HepG2 (cell line): ENCODE data around the gene HCFC1R1. TPM values are rescaled to one million over a fixed set of nuclear protein-coding genes. Genes with fewer than 3 reads are reported as not detected.

Experiments used
- ATAC-seq: fragments of 200-7000 bp; cut with Tn5 transposase; 3 replicates; pipeline ENCODE4 v1.9.1; 2020; ENCODE audit warnings: mild to moderate bottlenecking, moderate library complexity
- BruUV-seq: library from RNA; stranded (reverse); fragments of 400-500 nt; replicated peaks from 2 replicates; lab custom pipeline; 2021; lab: Mats Ljungman, UMichigan
- CTCF ChIA-PET: fragments of 300-600 bp; formaldehyde crosslinking; extraction: SDS; loops from one replicate; lab custom pipeline; 2021; ENCODE audit warnings: low total read pairs, inconsistent platforms, low intra/inter-chr PET ratio; lab: Yijun Ruan, JAX
- POLR2A ChIA-PET: fragments of 350-600 bp; sonication (Branson Sonifier 250); formaldehyde crosslinking; loops from one replicate; lab custom pipeline; 2020; ENCODE audit warnings: antibody characterized with exemption, inconsistent platforms; lab: Yijun Ruan, JAX
- DNase-seq: peaks from one replicate; pipeline ENCODE4 v3.0.0-alpha.2; 2015; ENCODE audit warnings: low spot score
- FAIRE-seq: peaks from 3 replicates; lab custom pipeline; 2011; peaks lifted over from hg19 to GRCh38; lab: Jason Lieb, UNC
- H2AFZ ChIP-seq: one replicate; pipeline ENCODE4 v1.6.1; 2011; ENCODE audit warnings: low read length, inconsistent platforms
- H3K27ac ChIP-seq: fragments of 300-600 bp; 3 replicates; pipeline ENCODE4 v1.8.0; 2011; ENCODE audit warnings: mixed run types, mild to moderate bottlenecking, mixed read lengths, low read length, inconsistent platforms; ENCODE audit not compliant: insufficient read depth; ENCODE audit errors: extremely low read length
- H3K27me3 ChIP-seq, 2 experiments: fragments of 200-600 bp in 1 of 2; 2 replicates in 1 of 2; 3 replicates in 1 of 2; pipeline versions ENCODE4 v1.6.0 to v1.8.0; 2011; ENCODE audit warnings: low read length in 2 of 2, mild to moderate bottlenecking in 2 of 2, moderate library complexity in 2 of 2, inconsistent platforms in 1 of 2; ENCODE audit not compliant: insufficient read depth in 2 of 2, control insufficient read depth in 1 of 2
- H3K36me3 ChIP-seq, 2 experiments: fragments of 200-600 bp in 1 of 2; replicated peaks in 1 of 2; 2 replicates in 1 of 2; 3 replicates in 1 of 2; pipeline versions ENCODE4 v1.5.1 to v1.8.0; 2011; ENCODE audit warnings: low read length in 2 of 2, inconsistent platforms in 1 of 2; ENCODE audit not compliant: insufficient read depth in 2 of 2, control insufficient read depth in 1 of 2
- H3K4me1 ChIP-seq: 2 replicates; pipeline ENCODE4 v1.5.1; 2012; ENCODE audit warnings: low read length, inconsistent platforms; ENCODE audit not compliant: insufficient read depth
- H3K4me2 ChIP-seq: 2 replicates; pipeline ENCODE4 v1.6.0; 2011; ENCODE audit warnings: low read depth, low read length, inconsistent platforms
- H3K4me3 ChIP-seq, 3 experiments: fragments of 200-600 bp in 1 of 3; sonication (generic), shearing (Covaris generic) in 1 of 3; replicated peaks in 1 of 3; 2 replicates each; pipeline ENCODE4 v1.5.1; 2011 to 2016; ENCODE audit warnings: low read length in 3 of 3, inconsistent platforms in 2 of 3, low read depth in 2 of 3, mild to moderate bottlenecking in 2 of 3, control low read depth in 1 of 3, mixed read lengths in 1 of 3; ENCODE audit not compliant: insufficient read depth in 1 of 3
- H3K79me2 ChIP-seq: one replicate; pipeline ENCODE4 v1.6.1; 2011; ENCODE audit warnings: low read length, inconsistent platforms; ENCODE audit not compliant: insufficient read depth
- H3K9ac ChIP-seq: 2 replicates; pipeline ENCODE4 v1.6.0; 2011; ENCODE audit warnings: mild to moderate bottlenecking, low read depth, low read length, inconsistent platforms; ENCODE audit not compliant: insufficient read depth
- H3K9me3 ChIP-seq: 2 replicates; pipeline ENCODE4 v1.5.1; 2012; ENCODE audit warnings: mild to moderate bottlenecking, low read length
- H4K20me1 ChIP-seq: 2 replicates; pipeline ENCODE4 v1.6.0; 2011; ENCODE audit warnings: inconsistent platforms, mild to moderate bottlenecking, low read length, moderate library complexity; ENCODE audit not compliant: insufficient read depth
- AHR ChIP-seq: IDR thresholded peaks from 2 replicates; pipeline ENCODE4 v1.6.1; 2018; ENCODE audit warnings: missing genetic modification reagents, missing compliant biosample characterization
- ATF3 ChIP-seq: sonication (generic); formaldehyde crosslinking; IDR thresholded peaks from 2 replicates; pipeline ENCODE4 v1.4.0; 2020; ENCODE audit warnings: missing genetic modification reagents
- DNMT3B ChIP-seq: conservative IDR thresholded peaks from 2 replicates; pipeline ENCODE4 v1.6.1; 2016; ENCODE audit warnings: missing biosample characterization, control low read depth
- ETV5 ChIP-seq: IDR thresholded peaks from 2 replicates; pipeline ENCODE4 v1.6.1; 2018; ENCODE audit warnings: missing biosample characterization, missing genetic modification reagents, inconsistent platforms, borderline replicate concordance
- HNF1B ChIP-seq: sonication (generic); formaldehyde crosslinking; IDR thresholded peaks from 2 replicates; pipeline ENCODE4 v1.5.1; 2020; ENCODE audit warnings: mild to moderate bottlenecking, moderate library complexity, missing genetic modification reagents
- HNRNPL ChIP-seq: fragments of 200-400 bp; formaldehyde crosslinking; IDR thresholded peaks from 2 replicates; pipeline ENCODE4 v1.6.1; 2017; ENCODE audit warnings: mild to moderate bottlenecking, low read depth, low read length
- RAD21 ChIP-seq: fragments of 450-650 bp; formaldehyde crosslinking; IDR thresholded peaks from 2 replicates; pipeline ENCODE4 v1.5.0; 2020; ENCODE audit warnings: mild to moderate bottlenecking
- SAP130 ChIP-seq: IDR thresholded peaks from 2 replicates; pipeline ENCODE4 v1.6.1; 2016; ENCODE audit warnings: low read depth
- SP1 ChIP-seq, 2 experiments: fragments of 450-650 bp in 1 of 2; sonication (generic) in 1 of 2; formaldehyde crosslinking in 1 of 2; IDR thresholded peaks; 2 replicates each; pipeline versions ENCODE4 v1.4.0 to v1.6.1; 2016 to 2020; ENCODE audit warnings: missing genetic modification reagents in 1 of 2
- ZNF44 ChIP-seq: sonication (generic); formaldehyde crosslinking; IDR thresholded peaks from 2 replicates; pipeline ENCODE4 v1.5.1; 2020; ENCODE audit warnings: mild to moderate bottlenecking, missing genetic modification reagents
- ZNF652 ChIP-seq: IDR thresholded peaks from 2 replicates; pipeline ENCODE4 v1.6.1; 2016; ENCODE audit warnings: low read depth, borderline replicate concordance
- ZNF891 ChIP-seq: sonication (generic); formaldehyde crosslinking; IDR thresholded peaks from 2 replicates; pipeline ENCODE4 v1.5.0; 2020; ENCODE audit warnings: mild to moderate bottlenecking, missing genetic modification reagents
- ZSCAN25 ChIP-seq: sonication (generic); formaldehyde crosslinking; IDR thresholded peaks from 2 replicates; pipeline ENCODE4 v1.8.0; 2022; ENCODE audit warnings: mild to moderate bottlenecking, missing genetic modification reagents
- WGBS: methylation state at CpG from one replicate; pipeline ENCODE4 v1.1.6; 2017; ENCODE audit warnings: low lambda C conversion rate; 5-methylcytosine and 5-hydroxymethylcytosine counted together
- in situ Hi-C: cut with HindIII; loops from 2 replicates; pipeline ENCODE4 v1.10.0; 2017; ENCODE audit warnings: low pct_unique_long_range_greater_than_20kb; ENCODE audit not compliant: extremely low pct_ligation_motif_present
- intact Hi-C: fragments of 100-400 bp; cut with micrococcal nuclease; formaldehyde crosslinking; loops from one replicate; pipeline ENCODE4 v1.10.0; 2022; ENCODE audit not compliant: unreplicated experiment
- polyA plus RNA-seq, 8 experiments: library from polyadenylated mRNA; depleted of rRNA in 3 of 8; stranded (reverse) in 7 of 8; unstranded in 1 of 8; fragments of >200 nt; fragmentation: Illumina TruSeq in 4 of 8; extraction: Trizol in 4 of 8; gene quantifications; 2 replicates each; pipeline versions ENCODE4 v1.2.1 to v1.2.3, GENCODE V29; 2011 to 2016; ENCODE audit warnings: low read depth in 4 of 8, missing spikeins in 1 of 8, mixed read lengths in 1 of 8; ENCODE audit not compliant: insufficient read depth in 1 of 8
- total RNA-seq, 5 experiments: library from RNA; depleted of rRNA; stranded (reverse); fragments of >200 nt; fragmentation: Illumina TruSeq; extraction: Trizol; gene quantifications; 2 replicates each; pipeline ENCODE4 v1.2.3, GENCODE V29; 2016; ENCODE audit warnings: low read depth in 1 of 5
- TF ChIP-seq, protein P1 (sequence below): sonication (generic); formaldehyde crosslinking; IDR thresholded peaks from 2 replicates; pipeline ENCODE4 v1.4.0; 2020; ENCODE audit warnings: missing genetic modification reagents
- TF ChIP-seq, protein P2 (sequence below): conservative IDR thresholded peaks from 2 replicates; pipeline ENCODE4 v1.6.1; 2018; ENCODE audit warnings: missing genetic modification reagents

HCFC1R1 gene
- total and polyA plus RNA-seq, 2 of the 13 experiments (the other 11 are each of a cell fraction or from before 2014, with no cell fraction given) = 13.8 to 16.1 TPM

DNA sequence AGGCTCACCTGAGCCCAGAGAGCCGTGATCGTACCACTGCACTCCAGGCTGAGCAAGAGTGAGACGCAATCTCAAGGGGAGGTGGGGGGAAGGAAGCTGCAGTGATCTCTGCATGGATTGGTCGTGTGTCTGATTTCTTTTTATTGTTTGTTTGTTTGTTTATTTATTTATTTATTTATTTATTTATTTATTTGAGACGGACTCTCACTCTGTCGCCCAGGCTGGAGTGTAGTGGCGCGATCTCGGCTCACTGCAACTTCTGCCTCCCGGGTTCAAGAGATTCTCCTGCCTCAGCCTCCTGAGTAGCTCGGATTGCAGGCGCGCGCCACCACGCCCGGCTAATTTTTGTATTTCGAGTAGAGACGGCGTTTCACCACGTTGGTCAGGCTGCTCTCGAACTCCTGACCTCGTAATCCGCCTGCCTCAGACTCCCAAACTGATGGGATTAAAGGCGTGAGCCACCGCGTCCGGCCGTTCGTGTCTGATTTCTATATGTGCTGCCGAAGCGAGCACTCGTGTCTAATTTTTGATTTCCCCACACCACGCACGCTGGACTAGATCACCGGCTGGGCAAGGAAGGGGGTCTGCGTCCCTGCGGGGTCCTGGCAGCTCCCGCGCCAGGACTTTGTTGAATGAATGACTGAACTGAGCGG is 4.0 kb downstream of the HCFC1R1 start (continued):
- TF ChIP-seq HNF1B (CRISPR knock-in tag) (peak; percentile 44; the same call in 1 of the 2 replicates), AHR (CRISPR knock-in tag) (no peak), ZNF891 (no peak; the same call in 1 of the 2 replicates)

GRCh38 chr16:3017794-3018506 is 5.8 kb downstream of the HCFC1R1 start, which contains the start of gene CLDN6:
CLDN6 (minus strand) TSS chr16:3018183; CDS start chr16:3016021, 2,162 bp downstream.
- intact Hi-C loops (no loop called here), in situ Hi-C loops (no loop called here)
- BruUV-seq = no TSS peak
- no peak for FAIRE-seq
- peak within 1 kb of the TSS; percentile 74 for H3K4me2 ChIP-seq
- 62% methylated on average over 16 of the region's 52 CpGs for WGBS
- peak within 1 kb of the TSS; percentile 26 for H3K9ac ChIP-seq
- H3K79me2 ChIP-seq = peaks cover 5% of the 10 kb centered on the region
- DNase-seq = no peak
- POLR2A ChIA-PET = interaction anchor here (18.8 kb wide), 1 partner anchor 9 kb away, joined by 750 read pairs; the partner anchor contains the start of gene CLDN9
- H2AFZ ChIP-seq = no peak within 1 kb of the TSS
- no peak for ATAC-seq
- no peaks in the 10 kb centered on the region; a peak in 1 of 5 replicates for H3K36me3 ChIP-seq
- H3K27ac ChIP-seq = no peak within 1 kb of the TSS
- peaks cover 18% of the 10 kb centered on the region; the same call in 1 of the 2 replicates for H4K20me1 ChIP-seq
- CTCF ChIA-PET = interaction anchor here (0.6 to 1.2 kb wide), 3 partner anchors 10 to 141 kb away, joined by 3 to 4 read pairs (median 3); no protein-coding TSS in a partner anchor
- H3K4me3 ChIP-seq = peak within 1 kb of the TSS; percentile 36 to 57 (median 45)
- H3K4me1 ChIP-seq = peaks cover 85% of the 10 kb centered on the region
- H3K27me3 ChIP-seq = peaks cover 2 to 8% of the 10 kb centered on the region in 2 experiments; a peak in 4 of 5 replicates
- H3K9me3 ChIP-seq = no peaks in the 10 kb centered on the region
- TF ChIP-seq SAP130 (peak; percentile 42), RAD21 (CRISPR knock-in tag) (peak; percentile 69), SP1 (IDR thresholded peaks at IDR 0.05) (no peak), SP1 (CRISPR knock-in tag; IDR thresholded peaks at IDR 0.05) (peak; percentile 63; the same call in 1 of the 2 replicates), ATF3 (CRISPR knock-in tag) (0 out of 2 replicates have a peak, but pooled peaks have one; percentile 21), ZSCAN25 (peak; percentile 63; the same call in 1 of the 2 replicates), ZNF652 (peak; percentile 62), ETV5 (0 out of 2 replicates have a peak, but pooled peaks have one; percentile 18), HNRNPL (peak; percentile 69), ZNF44 (CRISPR knock-in tag) (no peak), DNMT3B (CRISPR knock-in tag) (no peak)
- TF ChIP-seq, protein P1, sequence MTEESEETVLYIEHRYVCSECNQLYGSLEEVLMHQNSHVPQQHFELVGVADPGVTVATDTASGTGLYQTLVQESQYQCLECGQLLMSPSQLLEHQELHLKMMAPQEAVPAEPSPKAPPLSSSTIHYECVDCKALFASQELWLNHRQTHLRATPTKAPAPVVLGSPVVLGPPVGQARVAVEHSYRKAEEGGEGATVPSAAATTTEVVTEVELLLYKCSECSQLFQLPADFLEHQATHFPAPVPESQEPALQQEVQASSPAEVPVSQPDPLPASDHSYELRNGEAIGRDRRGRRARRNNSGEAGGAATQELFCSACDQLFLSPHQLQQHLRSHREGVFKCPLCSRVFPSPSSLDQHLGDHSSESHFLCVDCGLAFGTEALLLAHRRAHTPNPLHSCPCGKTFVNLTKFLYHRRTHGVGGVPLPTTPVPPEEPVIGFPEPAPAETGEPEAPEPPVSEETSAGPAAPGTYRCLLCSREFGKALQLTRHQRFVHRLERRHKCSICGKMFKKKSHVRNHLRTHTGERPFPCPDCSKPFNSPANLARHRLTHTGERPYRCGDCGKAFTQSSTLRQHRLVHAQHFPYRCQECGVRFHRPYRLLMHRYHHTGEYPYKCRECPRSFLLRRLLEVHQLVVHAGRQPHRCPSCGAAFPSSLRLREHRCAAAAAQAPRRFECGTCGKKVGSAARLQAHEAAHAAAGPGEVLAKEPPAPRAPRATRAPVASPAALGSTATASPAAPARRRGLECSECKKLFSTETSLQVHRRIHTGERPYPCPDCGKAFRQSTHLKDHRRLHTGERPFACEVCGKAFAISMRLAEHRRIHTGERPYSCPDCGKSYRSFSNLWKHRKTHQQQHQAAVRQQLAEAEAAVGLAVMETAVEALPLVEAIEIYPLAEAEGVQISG (CRISPR knock-in tag) = peak; percentile 35; the same call in 1 of the 2 replicates
- TF ChIP-seq, protein P2, sequence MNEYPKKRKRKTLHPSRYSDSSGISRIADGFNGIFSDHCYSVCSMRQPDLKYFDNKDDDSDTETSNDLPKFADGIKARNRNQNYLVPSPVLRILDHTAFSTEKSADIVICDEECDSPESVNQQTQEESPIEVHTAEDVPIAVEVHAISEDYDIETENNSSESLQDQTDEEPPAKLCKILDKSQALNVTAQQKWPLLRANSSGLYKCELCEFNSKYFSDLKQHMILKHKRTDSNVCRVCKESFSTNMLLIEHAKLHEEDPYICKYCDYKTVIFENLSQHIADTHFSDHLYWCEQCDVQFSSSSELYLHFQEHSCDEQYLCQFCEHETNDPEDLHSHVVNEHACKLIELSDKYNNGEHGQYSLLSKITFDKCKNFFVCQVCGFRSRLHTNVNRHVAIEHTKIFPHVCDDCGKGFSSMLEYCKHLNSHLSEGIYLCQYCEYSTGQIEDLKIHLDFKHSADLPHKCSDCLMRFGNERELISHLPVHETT = no peak
